HG03196 (cell line): ENCODE results near the gene FYN.

ENCODE experiments used
- ATAC-seq: cut with Tn5 transposase; IDR thresholded peaks from one replicate; pipeline ENCODE4 v1.9.1; 2021; ENCODE audit not compliant: unreplicated experiment

Gene FYN

GRCh38 chr6:111753573-111753972 lies 119.7 kb downstream of the FYN start:
- ATAC-seq, result no peak

DNA sequence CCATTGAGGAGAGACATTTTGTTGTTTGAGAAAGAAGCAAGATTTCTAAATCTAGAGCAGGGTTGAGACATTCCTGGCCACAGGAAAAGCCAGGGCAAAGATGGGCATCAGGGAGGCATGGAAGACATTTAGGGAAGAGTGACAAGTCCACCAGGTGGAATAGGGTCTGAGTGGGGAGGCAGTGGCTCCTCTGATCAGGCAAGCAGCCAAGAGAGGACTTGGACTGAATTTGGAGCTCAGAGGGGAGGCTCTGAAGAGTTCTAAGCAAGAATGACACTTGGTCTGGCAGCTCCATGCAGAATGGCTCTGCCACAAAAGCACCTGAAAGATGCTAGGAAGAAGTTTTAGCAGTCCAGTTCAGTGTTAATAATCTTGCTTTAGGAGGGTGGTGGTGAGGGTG lies 120.8 kb downstream of the FYN start:
- no peak for ATAC-seq

GRCh38 chr6:111750753-111751673 lies 122.2 kb downstream of the FYN start:
- no peak for ATAC-seq

GRCh38 chr6:111750153-111750552 lies 123.1 kb downstream of the FYN start:
- ATAC-seq, result no peak

GRCh38 chr6:111748231-111748647 lies 125.0 kb downstream of the FYN start:
- no peak for ATAC-seq

DNA sequence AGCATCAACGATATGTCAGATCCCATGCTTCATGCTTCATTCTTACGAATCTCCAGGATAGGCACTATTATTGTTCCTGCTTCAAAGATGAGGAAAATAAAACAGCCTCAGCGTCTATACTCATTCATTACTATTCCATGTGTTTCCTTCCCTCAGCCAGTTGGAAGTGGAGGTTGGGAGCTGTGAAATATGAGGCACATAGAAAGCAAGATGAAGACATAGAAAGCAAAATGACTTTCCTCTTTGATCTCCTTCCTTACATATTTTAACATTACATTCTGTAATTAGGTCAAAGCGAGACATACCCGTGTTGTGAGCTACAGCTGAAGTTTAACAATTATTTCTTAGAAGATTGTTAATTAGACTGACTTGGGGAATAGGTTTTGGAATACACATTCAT lies 125.4 kb downstream of the FYN start:
- no peak for ATAC-seq

DNA sequence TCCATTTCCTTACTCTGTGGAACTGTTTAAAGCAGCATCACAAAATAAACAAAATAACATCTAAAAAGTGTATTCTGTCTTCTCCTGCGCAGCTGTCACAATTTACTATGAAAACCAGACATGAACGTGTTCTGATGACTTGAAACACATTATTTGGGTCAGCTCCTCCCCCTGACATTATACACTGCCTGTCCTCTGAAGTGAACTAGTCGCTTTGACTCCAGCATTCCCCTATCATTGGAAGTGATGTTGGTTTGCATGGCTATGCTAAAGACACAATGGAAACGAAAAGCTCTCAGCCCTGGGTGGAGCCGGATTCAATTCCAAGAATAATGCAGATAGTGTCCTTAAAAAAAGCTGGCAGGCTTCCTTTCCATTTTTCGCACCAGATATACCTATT lies 125.9 kb downstream of the FYN start:
- ATAC-seq, result no peak

DNA sequence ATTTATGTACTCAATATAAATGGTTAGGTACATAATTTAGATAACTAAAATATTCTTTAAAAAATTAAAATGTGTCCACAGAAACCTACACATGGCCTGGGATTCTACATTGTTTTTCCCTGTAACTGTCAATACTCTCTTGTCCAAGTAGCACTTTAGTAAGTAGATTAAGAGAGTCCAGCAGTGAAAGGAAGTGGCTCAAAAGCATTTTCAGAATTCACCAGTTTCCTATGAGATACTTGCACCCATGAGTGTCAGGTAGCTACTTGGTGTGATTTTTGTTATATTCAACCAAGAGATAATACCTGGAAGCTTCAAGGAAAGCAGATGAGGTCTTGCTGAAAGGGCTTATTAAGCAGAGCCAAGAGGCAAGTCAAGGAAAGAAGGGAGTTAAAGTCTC lies 126.3 kb downstream of the FYN start:
- no peak for ATAC-seq

DNA sequence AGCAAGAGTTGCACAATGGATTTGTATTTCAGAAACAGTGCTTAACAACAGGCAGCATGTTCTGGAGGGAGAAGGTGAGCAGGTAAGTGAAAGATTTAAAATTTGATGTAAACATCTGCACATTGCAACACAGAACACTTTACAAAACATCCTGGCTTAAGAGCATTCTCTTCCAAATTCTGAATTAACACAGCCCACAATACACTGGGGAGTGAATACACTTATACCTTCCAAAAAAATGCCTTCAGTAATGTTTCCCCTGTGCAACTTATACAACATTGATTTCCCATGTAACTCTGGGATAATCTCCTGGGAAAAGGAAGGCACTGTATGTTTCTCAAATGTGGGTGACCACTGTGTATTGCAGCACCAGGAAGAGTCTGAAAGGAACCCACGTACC lies 127.6 kb downstream of the FYN start:
- ATAC-seq, result no peak

GRCh38 chr6:111745186-111745585 lies 128.1 kb downstream of the FYN start:
- ATAC-seq, result no peak

GRCh38 chr6:111743862-111744692 lies 129.2 kb downstream of the FYN start:
- no peak for ATAC-seq

DNA sequence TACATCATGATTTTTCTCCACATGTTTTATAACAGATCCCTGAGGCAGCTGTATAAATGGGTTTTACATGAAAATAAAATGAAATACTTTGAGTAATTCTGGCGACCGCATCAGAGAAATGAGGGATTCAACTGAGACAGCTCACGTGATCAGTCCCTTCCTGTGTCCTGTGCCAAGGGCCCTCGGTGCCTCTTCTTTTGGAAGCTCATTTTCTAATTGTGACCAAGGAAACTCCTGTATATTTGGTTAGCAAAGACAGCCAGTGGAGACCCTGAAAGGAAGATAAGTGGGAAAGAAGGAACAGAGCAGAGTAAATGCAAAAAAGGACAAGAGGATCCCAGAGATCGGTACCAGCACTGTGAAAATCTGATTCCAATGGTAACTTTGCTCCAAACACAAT lies 129.9 kb downstream of the FYN start:
- no peak for ATAC-seq

GRCh38 chr6:111741177-111741952 lies 131.9 kb downstream of the FYN start:
- no peak for ATAC-seq

GRCh38 chr6:111740506-111740905 lies 132.7 kb downstream of the FYN start:
- no peak for ATAC-seq

GRCh38 chr6:111739257-111739696 lies 134.0 kb downstream of the FYN start:
- ATAC-seq, result no peak

GRCh38 chr6:111738631-111739030 lies 134.6 kb downstream of the FYN start:
- no peak for ATAC-seq

DNA sequence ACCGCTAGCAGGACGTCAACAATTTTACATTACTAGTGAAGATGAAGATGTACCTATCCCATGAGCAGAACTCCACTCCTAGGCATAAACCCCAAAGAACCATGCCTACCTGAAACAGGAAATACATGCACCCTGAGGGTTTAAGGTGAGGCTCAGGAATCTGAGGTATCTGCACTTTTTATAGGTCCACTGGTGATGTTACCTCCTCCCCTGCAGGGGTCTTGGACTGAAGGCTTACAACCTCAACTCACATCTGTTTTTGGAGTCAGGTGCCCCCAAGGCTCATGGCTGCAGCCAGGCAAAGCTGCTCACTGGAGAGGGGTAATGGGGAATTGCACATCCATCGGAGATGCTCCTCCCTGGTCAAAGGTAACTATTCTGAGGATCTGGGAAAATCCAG lies 135.1 kb downstream of the FYN start:
- no peak for ATAC-seq

GRCh38 chr6:111737065-111737521 lies 136.2 kb downstream of the FYN start:
- ATAC-seq, result no peak

DNA sequence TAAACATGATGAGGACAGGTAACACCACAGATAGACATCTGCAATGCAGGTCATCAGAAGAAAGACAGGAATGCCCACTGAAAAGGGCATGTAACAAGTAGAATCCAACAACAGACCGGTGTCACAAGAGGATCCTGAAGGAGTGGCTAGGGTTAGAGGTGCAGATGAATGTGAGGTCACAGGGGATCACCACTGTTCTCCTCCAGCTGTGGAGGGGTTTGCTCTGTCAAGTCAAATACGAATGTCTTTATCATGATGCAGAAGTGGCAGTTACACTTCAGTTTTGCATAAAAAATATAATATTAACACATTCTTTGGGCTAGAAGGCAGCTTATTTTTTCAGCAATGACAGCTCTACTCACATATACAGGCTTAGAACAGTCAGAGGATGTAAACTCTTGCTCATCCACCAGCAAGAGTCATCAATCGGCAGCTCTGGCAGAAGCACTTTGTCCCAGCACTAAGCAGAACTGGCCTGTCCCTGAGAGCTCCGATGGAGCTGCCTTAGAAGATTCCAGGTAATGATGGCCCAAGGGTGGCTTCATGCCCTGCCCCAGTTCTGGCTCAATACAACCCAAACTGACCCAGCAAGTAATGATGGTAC lies 137.1 kb downstream of the FYN start:
- ATAC-seq, result no peak
